Tibial nerve (tissue), 3 donors: Measurements from ENCODE around the gene RNF217.

Experiments
- CTCF ChIP-seq, 5 experiments: fragments of 200-600 bp in 3 of 5; fragments of 450-650 bp in 2 of 5; sonication (generic) in 3 of 5; IDR thresholded peaks; one replicate each; pipeline ENCODE4 v1.5.1; 2016 to 2019; ENCODE audit warnings: antibody characterized with exemption in 5 of 5, mild to moderate bottlenecking in 3 of 5, moderate library complexity in 2 of 5
- POLR2A ChIP-seq, 2 donors: fragments of 450-650 bp; IDR thresholded peaks; one replicate each; pipeline ENCODE4 v1.6.1; 2017; ENCODE audit warnings: antibody characterized with exemption in 2 of 2, mild to moderate bottlenecking in 2 of 2, moderate library complexity in 2 of 2

- no peak for TF ChIP-seq CTCF (IDR thresholded peaks at IDR 0.05)
- TF ChIP-seq POLR2A (IDR thresholded peaks at IDR 0.05) = no peak
Measured at GRCh38 chr6:124955108-124955856, 7.0 kb upstream of the RNF217 start.
